ENCODE data around the gene DHRS7B.

The DHRS7B gene

GRCh38 chr17:21240369-21241055 is 113.7 kb downstream of the DHRS7B start:
- no peak for DNase-seq (ENCODE audit: extremely low spot score)
- no peak for TF ChIP-seq CTCF (IDR thresholded peaks at IDR 0.05; ENCODE audit: control extremely low read depth, extremely low read depth, low read depth, missing control alignments)
- CTCF ChIA-PET, result interaction anchor here (1.2 to 1.3 kb wide), 3 partner anchors 11 to 46 kb away, joined by 3 to 5 read pairs (median 4); no protein-coding TSS in a partner anchor
- POLR2A ChIA-PET, result no interaction called here
